Bronchial epithelial cell (primary cell): ENCODE data around the gene PEX26. TPM values are rescaled to one million over a fixed set of nuclear protein-coding genes. Genes with fewer than 3 reads are reported as not detected.
"Not testable (repeated sequence)": the region's sequence is repeated elsewhere in the genome, so short reads cannot be mapped to it uniquely, and the experiment has no call there.

ENCODE experiments used
- DNase-seq: peaks from one replicate; pipeline ENCODE4 v3.0.0-alpha.2; 2010; ENCODE audit warnings: low read depth
- FAIRE-seq: peaks from 2 replicates; lab custom pipeline; 2011; peaks lifted over from hg19 to GRCh38; lab: Jason Lieb, UNC
- H3K27me3 ChIP-seq: 2 replicates; pipeline ENCODE4 v1.5.1; 2011; ENCODE audit warnings: low read length; ENCODE audit not compliant: control insufficient read depth, insufficient read depth
- H3K36me3 ChIP-seq: 2 replicates; pipeline ENCODE4 v1.5.1; 2011; ENCODE audit warnings: low read length; ENCODE audit not compliant: control insufficient read depth, insufficient read depth
- H3K4me3 ChIP-seq: 2 replicates; pipeline ENCODE4 v1.5.1; 2011; ENCODE audit warnings: mild to moderate bottlenecking, low read depth, low read length, control low read depth
- total RNA-seq: library from RNA; depleted of rRNA; stranded (reverse); fragments of >200 nt; gene quantifications from 2 replicates; pipeline ENCODE4 v1.2.1, GENCODE V29; 2014
- TF ChIP-seq, protein P1 (sequence below): IDR thresholded peaks from 2 replicates; pipeline ENCODE4 v1.5.1; 2011; ENCODE audit warnings: mild to moderate bottlenecking, moderate library complexity, low read length, control low read depth, inconsistent platforms; ENCODE audit not compliant: insufficient read depth, severe bottlenecking

The PEX26 gene
- total RNA-seq, 1 donor from 2014 or later: 11.8 TPM

DNA sequence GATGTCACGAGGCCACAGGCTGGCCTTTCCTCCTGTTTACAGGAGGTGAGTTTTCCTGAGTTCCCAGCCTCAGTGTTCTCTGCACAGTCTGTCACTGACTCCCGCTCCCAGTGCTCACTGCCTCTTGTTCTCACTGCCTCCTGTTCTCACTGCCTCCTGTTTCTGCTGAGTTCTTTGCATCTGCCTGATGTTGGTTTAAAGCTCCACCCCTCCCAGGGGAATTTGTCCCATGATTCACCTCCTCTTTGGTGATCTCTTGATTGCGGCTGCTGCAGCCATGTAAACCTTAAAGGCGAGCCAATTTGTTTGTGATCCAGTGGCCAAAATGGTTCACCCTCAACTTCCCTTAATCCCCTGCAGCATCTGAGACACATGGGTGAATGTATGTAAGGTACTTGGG is 26.8 kb downstream of the PEX26 start:
- no peak for DNase-seq
- TF ChIP-seq, protein P1, sequence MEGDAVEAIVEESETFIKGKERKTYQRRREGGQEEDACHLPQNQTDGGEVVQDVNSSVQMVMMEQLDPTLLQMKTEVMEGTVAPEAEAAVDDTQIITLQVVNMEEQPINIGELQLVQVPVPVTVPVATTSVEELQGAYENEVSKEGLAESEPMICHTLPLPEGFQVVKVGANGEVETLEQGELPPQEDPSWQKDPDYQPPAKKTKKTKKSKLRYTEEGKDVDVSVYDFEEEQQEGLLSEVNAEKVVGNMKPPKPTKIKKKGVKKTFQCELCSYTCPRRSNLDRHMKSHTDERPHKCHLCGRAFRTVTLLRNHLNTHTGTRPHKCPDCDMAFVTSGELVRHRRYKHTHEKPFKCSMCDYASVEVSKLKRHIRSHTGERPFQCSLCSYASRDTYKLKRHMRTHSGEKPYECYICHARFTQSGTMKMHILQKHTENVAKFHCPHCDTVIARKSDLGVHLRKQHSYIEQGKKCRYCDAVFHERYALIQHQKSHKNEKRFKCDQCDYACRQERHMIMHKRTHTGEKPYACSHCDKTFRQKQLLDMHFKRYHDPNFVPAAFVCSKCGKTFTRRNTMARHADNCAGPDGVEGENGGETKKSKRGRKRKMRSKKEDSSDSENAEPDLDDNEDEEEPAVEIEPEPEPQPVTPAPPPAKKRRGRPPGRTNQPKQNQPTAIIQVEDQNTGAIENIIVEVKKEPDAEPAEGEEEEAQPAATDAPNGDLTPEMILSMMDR: no peak
- Histone ChIP-seq H3K27me3 (no peaks in the 10 kb centered on the region), H3K36me3 (no peaks in the 10 kb centered on the region), H3K4me3 (no peak overlapping the region)
- no peak for FAIRE-seq

DNA sequence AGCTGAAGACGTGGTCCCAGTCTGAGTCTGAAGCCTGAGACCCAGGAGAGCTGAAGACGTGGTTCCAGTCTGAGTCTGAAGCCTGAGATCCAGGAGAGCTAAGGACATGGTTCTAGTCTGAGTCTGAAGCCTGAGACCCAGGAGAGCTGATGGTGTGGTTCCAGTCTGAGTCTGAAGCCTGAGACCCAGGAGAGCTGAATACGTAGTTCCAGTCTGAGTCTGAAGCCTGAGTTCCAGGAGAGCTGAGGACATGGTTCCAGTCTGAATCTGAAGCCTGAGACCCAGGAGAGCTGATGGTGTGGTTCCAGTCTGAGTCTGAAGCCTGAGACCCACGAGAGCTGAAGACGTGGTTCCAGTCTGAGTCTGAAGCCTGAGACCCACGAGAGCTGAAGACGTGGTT is 28.2 kb downstream of the PEX26 start:
- not testable (repeated sequence) for H3K4me3 ChIP-seq, H3K27me3 ChIP-seq, H3K36me3 ChIP-seq, FAIRE-seq, DNase-seq

DNA sequence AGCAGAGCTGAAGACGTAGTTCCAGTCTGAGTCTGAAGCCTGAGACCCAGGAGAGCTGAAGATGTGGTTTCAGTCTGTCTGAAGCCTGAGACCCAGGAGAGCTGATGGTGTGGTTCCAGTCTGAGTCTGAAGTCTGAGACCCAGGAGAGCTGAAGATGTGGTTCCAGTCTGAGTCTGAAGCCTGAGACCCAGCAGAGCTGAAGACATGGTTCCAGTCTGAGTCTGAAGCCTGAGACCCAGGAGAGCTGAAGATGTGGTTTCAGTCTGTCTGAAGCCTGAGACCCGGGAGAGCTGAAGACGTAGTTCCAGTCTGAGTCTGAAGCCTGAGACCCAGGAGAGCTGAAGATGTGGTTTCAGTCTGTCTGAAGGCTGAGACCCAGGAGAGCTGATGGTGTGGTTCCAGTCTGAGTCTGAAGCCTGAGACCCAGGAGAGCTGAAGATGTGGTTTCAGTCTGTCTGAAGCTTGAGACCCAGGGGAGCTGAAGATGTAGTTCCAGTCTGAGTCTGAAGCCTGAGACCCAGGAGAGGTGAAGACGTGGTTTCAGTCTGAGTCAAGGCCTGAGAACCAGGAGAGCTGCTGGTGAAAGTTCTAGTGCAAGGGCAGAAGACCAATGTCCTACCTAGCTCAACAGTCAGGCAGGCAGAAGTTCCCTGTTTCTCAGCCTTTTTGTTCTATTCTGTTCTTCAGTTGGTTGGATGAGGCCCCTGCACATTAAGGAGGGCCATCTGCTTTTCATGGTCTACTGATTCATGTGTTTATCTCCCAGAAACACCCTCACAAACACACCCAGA is 29.0 kb downstream of the PEX26 start:
- FAIRE-seq, H3K4me3 ChIP-seq, H3K27me3 ChIP-seq, DNase-seq, H3K36me3 ChIP-seq: not testable (repeated sequence)

DNA sequence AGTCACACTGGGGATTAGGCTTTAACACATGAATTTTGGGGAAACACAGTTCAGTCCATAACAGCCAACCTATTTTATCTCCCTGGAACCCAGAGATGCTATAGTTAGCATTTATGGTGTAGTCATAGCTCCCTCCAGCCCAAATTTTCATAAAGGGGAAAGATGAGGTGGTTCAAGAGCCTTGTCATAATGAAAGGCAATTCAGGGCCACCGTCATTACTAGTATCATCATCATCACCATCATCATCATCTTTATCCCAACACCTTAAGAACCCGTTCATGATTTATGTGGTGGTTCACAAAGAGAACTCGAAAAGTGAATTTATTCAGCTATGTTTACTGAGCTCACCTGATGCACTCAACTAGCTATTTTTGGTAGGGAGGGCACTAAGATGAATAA is 30.4 kb downstream of the PEX26 start:
- Histone ChIP-seq H3K4me3 (no peak overlapping the region), H3K27me3 (peaks cover 7% of the 10 kb centered on the region), H3K36me3 (no peaks in the 10 kb centered on the region)
- DNase-seq (no peak), FAIRE-seq (no peak)
- TF ChIP-seq, protein P1: no peak

DNA sequence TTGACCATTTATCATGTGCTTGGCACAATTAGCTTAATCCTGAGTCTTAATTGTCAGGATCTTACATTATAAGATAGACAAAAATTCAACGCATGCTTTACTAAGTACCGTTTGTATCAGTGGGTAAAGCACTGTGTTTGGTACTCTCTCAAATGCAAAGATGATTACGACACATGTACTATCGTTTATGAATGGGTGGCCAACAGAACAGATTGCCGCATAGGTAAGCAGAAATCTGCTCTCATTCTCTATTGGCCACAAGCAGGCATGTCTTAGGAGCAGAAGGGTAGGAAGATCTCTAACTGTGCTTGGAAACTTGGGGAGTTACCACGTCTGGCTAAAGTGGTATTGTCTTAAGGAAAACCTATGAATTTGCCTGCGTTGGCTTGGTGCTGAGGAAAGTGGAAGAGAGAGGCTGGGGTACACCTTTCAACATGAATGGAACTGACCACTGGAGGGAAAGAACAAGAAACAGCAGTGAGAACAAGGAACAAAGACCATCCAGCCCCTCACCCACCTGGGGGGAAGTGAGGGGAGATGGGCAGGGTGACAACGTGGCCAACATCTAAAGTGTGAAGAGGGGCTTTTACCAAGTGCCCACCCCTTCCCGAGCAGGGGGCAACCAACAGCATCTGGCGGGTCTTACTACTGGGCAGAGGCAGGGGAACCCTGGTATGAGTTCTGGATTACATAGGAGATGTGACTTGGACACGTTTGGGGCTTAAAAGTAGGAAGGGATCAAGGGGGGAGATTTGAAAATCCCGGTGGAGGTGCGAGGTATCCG is 31.8 kb downstream of the PEX26 start:
- no peak for DNase-seq
- H3K4me3 ChIP-seq: no peak overlapping the region
- no peaks in the 10 kb centered on the region for H3K36me3 ChIP-seq
- TF ChIP-seq, protein P1: no peak
- peaks cover 9% of the 10 kb centered on the region for H3K27me3 ChIP-seq
- no peak for FAIRE-seq

DNA sequence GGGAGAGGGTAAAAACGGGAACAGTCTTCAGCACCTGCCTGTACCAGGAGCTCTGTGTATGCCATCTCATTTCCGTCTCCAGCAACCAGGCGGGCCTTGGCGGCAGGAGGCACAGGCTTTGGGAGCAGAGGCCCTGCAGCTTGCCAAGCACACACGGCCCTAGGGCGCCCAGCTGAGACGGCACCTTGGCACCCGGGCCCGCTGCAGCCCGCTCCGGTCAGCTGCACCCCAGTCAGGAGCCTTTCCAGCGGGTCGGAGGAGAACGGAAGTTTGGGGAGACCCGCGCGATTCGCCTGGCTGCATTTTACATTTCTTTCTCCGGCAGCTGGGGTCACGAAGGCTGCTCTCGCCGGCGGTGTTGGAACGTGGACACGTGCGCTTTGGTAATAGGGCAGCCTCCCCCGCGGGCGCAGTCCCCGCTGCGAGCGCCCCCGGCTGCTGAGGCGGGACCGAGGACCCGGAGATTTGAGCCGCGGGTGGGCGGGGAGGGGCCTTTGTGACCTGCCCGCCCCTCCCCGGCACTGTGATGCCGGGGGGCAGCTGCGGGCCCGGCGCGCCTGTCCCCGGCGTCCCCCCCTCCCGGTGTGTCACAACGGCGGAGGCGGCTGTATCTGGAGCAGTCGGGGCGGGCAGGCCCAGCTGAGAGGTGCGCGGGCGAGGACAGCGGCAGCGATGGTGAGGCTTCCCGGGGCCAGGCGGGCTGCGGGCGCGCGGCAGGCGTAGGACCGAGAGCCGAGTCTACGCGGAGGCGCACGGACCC is 32.6 kb downstream of the PEX26 start, which contains the start of gene TUBA8:
TSS of gene TUBA8 (plus strand) at position 616 of the 760 bp plus-strand sequence. CDS start at position 673, 57 bp downstream.
- DNase-seq: peak; percentile 20
- peak within 1 kb of the TSS; percentile 28 for H3K4me3 ChIP-seq
- H3K27me3 ChIP-seq: peaks cover 9% of the 10 kb centered on the region
- TF ChIP-seq, protein P1: no peak
- H3K36me3 ChIP-seq: no peaks in the 10 kb centered on the region
- no peak for FAIRE-seq
